Dendritic cell treated with granulocyte-macrophage colony-stimulating factor and Interleukin-4, amounts not matched to agents 40 ng/mL and 50 ng/mL, for 4 days (primary cell): ENCODE results near the gene FADS2.

Experiments used
- H3K27ac Mint-ChIP-seq: one replicate; pipeline ENCODE4 v1.8.0; 2022; ENCODE audit warnings: mild to moderate bottlenecking, mixed read lengths
- H3K27me3 Mint-ChIP-seq: one replicate; pipeline ENCODE4 v1.8.0; 2022; ENCODE audit warnings: mild to moderate bottlenecking, mixed read lengths
- H3K36me3 Mint-ChIP-seq: one replicate; pipeline ENCODE4 v1.8.0; 2022; ENCODE audit warnings: low read depth, mixed read lengths
- H3K4me1 Mint-ChIP-seq: one replicate; pipeline ENCODE4 v1.8.0; 2022; ENCODE audit warnings: low read depth, mixed read lengths
- H3K4me3 Mint-ChIP-seq: one replicate; pipeline ENCODE4 v1.8.0; 2022; ENCODE audit warnings: mild to moderate bottlenecking, moderate library complexity, mixed read lengths
- H3K9me3 Mint-ChIP-seq: one replicate; pipeline ENCODE4 v1.8.0; 2022; ENCODE audit warnings: mixed read lengths
- intact Hi-C: fragments of 100-400 bp; cut with micrococcal nuclease; formaldehyde crosslinking; loops from one replicate; pipeline ENCODE4 v1.15.0; 2022

The FADS2 gene

GRCh38 chr11:61791737-61792309 is 36.3 kb upstream of the FADS2 start:
- intact Hi-C loops, result loop anchor here (1.0 to 5.0 kb wide), 2 partner anchors 23 to 330 kb away; partner anchors contain the start of gene INCENP
- H3K9me3 Mint-ChIP-seq, result no peaks in the 10 kb centered on the region
- H3K36me3 Mint-ChIP-seq, result peaks cover 67% of the 10 kb centered on the region
- peak overlapping the region; percentile 92 for H3K4me3 Mint-ChIP-seq
- H3K4me1 Mint-ChIP-seq, result peaks cover 41% of the 10 kb centered on the region
- H3K27ac Mint-ChIP-seq, result peak overlapping the region; percentile 100
- no peaks in the 10 kb centered on the region for H3K27me3 Mint-ChIP-seq

- H3K27me3 Mint-ChIP-seq, result no peaks in the 10 kb centered on the region
- H3K4me3 Mint-ChIP-seq, result peak within 1 kb of the TSS; percentile 92
- H3K27ac Mint-ChIP-seq, result peak within 1 kb of the TSS; percentile 100
- intact Hi-C loops, result loop anchor here (1.0 to 5.0 kb wide), 2 partner anchors 23 to 330 kb away; partner anchors contain the start of gene INCENP
- peaks cover 60% of the 10 kb centered on the region for H3K36me3 Mint-ChIP-seq
- peaks cover 41% of the 10 kb centered on the region for H3K4me1 Mint-ChIP-seq
- H3K9me3 Mint-ChIP-seq, result no peaks in the 10 kb centered on the region
Observed at GRCh38 chr11:61792310-61793082, 35.6 kb upstream of the FADS2 start, which contains the start of the genes FEN1 and TMEM258. TSS of gene FEN1 (plus strand) at chr11:61792911. CDS start at chr11:61795362, 2,451 bp downstream. TSS of gene TMEM258 (minus strand) at chr11:61792599. CDS start at chr11:61792558, 41 bp downstream.

GRCh38 chr11:61793083-61793828 is 34.8 kb upstream of the FADS2 start:
- Mint-ChIP-seq H3K27ac (peak overlapping the region; percentile 100), H3K27me3 (no peaks in the 10 kb centered on the region), H3K36me3 (peaks cover 52% of the 10 kb centered on the region), H3K4me1 (peaks cover 40% of the 10 kb centered on the region), H3K4me3 (peak overlapping the region; percentile 92), H3K9me3 (no peaks in the 10 kb centered on the region)
- intact Hi-C loops, result loop anchor here (5.0 kb wide), 1 partner anchor 329 kb away; the partner anchor contains the start of gene INCENP

- intact Hi-C loops, result loop anchor here (5.0 kb wide), 1 partner anchor 328 kb away; the partner anchor contains the start of gene INCENP
- Mint-ChIP-seq H3K4me1 (peaks cover 40% of the 10 kb centered on the region), H3K4me3 (no peak overlapping the region)
Observed at GRCh38 chr11:61793829-61794204, 34.3 kb upstream of the FADS2 start.

GRCh38 chr11:61794579-61794978 is 33.5 kb upstream of the FADS2 start:
- Mint-ChIP-seq H3K9me3 (no peaks in the 10 kb centered on the region), H3K36me3 (peaks cover 43% of the 10 kb centered on the region), H3K4me3 (no peak overlapping the region), H3K4me1 (peaks cover 44% of the 10 kb centered on the region), H3K27ac (no peak overlapping the region), H3K27me3 (no peaks in the 10 kb centered on the region)
- intact Hi-C loops, result loop anchor here (5.0 kb wide), 1 partner anchor 328 kb away; the partner anchor contains the start of gene INCENP

More at GRCh38 chr11:61793829-61794204, 34.3 kb upstream of the FADS2 start:
- Mint-ChIP-seq H3K27me3 (no peaks in the 10 kb centered on the region), H3K9me3 (no peaks in the 10 kb centered on the region), H3K36me3 (peaks cover 47% of the 10 kb centered on the region), H3K27ac (no peak overlapping the region)

- intact Hi-C loops, result no loop called here
- Mint-ChIP-seq H3K27ac (peak overlapping the region; percentile 44), H3K4me3 (no peak overlapping the region), H3K9me3 (no peaks in the 10 kb centered on the region), H3K36me3 (peaks cover 43% of the 10 kb centered on the region), H3K27me3 (no peaks in the 10 kb centered on the region), H3K4me1 (peaks cover 45% of the 10 kb centered on the region)
Observed at GRCh38 chr11:61795459-61795858, 32.6 kb upstream of the FADS2 start.

GRCh38 chr11:61795876-61796526 is 32.1 kb upstream of the FADS2 start:
- Mint-ChIP-seq H3K4me1 (peaks cover 48% of the 10 kb centered on the region), H3K9me3 (no peaks in the 10 kb centered on the region), H3K36me3 (peaks cover 47% of the 10 kb centered on the region), H3K4me3 (no peak overlapping the region), H3K27ac (no peak overlapping the region), H3K27me3 (no peaks in the 10 kb centered on the region)
- intact Hi-C loops, result loop anchor here (2.0 kb wide), 2 partner anchors 151 to 313 kb away; no protein-coding TSS in a partner anchor

- intact Hi-C loops, result loop anchor here (2.0 kb wide), 2 partner anchors 149 to 311 kb away; no protein-coding TSS in a partner anchor
- peak overlapping the region; percentile 10 for H3K27ac Mint-ChIP-seq
- no peaks in the 10 kb centered on the region for H3K9me3 Mint-ChIP-seq
- H3K4me1 Mint-ChIP-seq, result peaks cover 38% of the 10 kb centered on the region
- no peaks in the 10 kb centered on the region for H3K27me3 Mint-ChIP-seq
- no peak overlapping the region for H3K4me3 Mint-ChIP-seq
- peaks cover 55% of the 10 kb centered on the region for H3K36me3 Mint-ChIP-seq
Observed at GRCh38 chr11:61797263-61797944, 30.7 kb upstream of the FADS2 start.

- no peaks in the 10 kb centered on the region for H3K9me3 Mint-ChIP-seq
- H3K36me3 Mint-ChIP-seq, result peaks cover 73% of the 10 kb centered on the region
- H3K4me1 Mint-ChIP-seq, result peaks cover 24% of the 10 kb centered on the region
- H3K4me3 Mint-ChIP-seq, result no peak overlapping the region
- H3K27ac Mint-ChIP-seq, result peak overlapping the region; percentile 10
- H3K27me3 Mint-ChIP-seq, result no peaks in the 10 kb centered on the region
- intact Hi-C loops, result no loop called here
Observed at GRCh38 chr11:61799665-61800284, 28.3 kb upstream of the FADS2 start.

- intact Hi-C loops, result no loop called here
- no peaks in the 10 kb centered on the region for H3K9me3 Mint-ChIP-seq
- H3K27ac Mint-ChIP-seq, result peak overlapping the region; percentile 10
- H3K36me3 Mint-ChIP-seq, result peaks cover 75% of the 10 kb centered on the region
- H3K4me1 Mint-ChIP-seq, result peaks cover 32% of the 10 kb centered on the region
- no peak overlapping the region for H3K4me3 Mint-ChIP-seq
- H3K27me3 Mint-ChIP-seq, result no peaks in the 10 kb centered on the region
Observed at GRCh38 chr11:61800331-61801281, 27.5 kb upstream of the FADS2 start.

GRCh38 chr11:61802605-61803004 is 25.5 kb upstream of the FADS2 start:
- Mint-ChIP-seq H3K27me3 (no peaks in the 10 kb centered on the region), H3K4me1 (peaks cover 32% of the 10 kb centered on the region), H3K27ac (no peak overlapping the region), H3K9me3 (no peaks in the 10 kb centered on the region), H3K4me3 (no peak overlapping the region), H3K36me3 (peaks cover 84% of the 10 kb centered on the region)
- intact Hi-C loops, result no loop called here
